H1 (cell line): ENCODE data around the gene CDH19. TPM values are rescaled to one million over a fixed set of nuclear protein-coding genes. Genes with fewer than 3 reads are reported as not detected.

Experiments
- CTCF ChIA-PET: fragments of 300-600 bp; sonication (Branson Sonifier 250); formaldehyde crosslinking; loops from one replicate; lab custom pipeline; 2021; ENCODE audit not compliant: partially characterized antibody; lab: Charles Lee
- POLR2A ChIA-PET: fragments of 300-600 bp; sonication (Branson Sonifier 250); formaldehyde crosslinking; loops from one replicate; lab custom pipeline; 2021; ENCODE audit warnings: inconsistent platforms; ENCODE audit not compliant: partially characterized antibody; lab: Charles Lee
- DNase-seq, 2 experiments: peaks; one replicate each; pipeline versions ENCODE4 v3.0.0 to v3.0.0-alpha.2; 2010 to 2022; ENCODE audit warnings: low spot score in 2 of 2, low read depth in 1 of 2, mixed read lengths in 1 of 2
- FAIRE-seq: peaks from 2 replicates; lab custom pipeline; 2011; peaks lifted over from hg19 to GRCh38; lab: Jason Lieb, UNC
- H2AFZ ChIP-seq: 2 replicates; pipeline ENCODE4 v1.8.1; 2012; ENCODE audit warnings: low read length, inconsistent platforms
- H2AK5ac ChIP-seq: 2 replicates; pipeline ENCODE4 v1.6.1; 2013; ENCODE audit warnings: low read depth, low read length
- H2BK120ac ChIP-seq: replicated peaks from 2 replicates; pipeline ENCODE3; 2013; ENCODE audit warnings: low read depth, low read length, inconsistent platforms
- H2BK12ac ChIP-seq: 2 replicates; pipeline ENCODE4 v1.6.1; 2013; ENCODE audit warnings: low read depth, low read length
- H2BK15ac ChIP-seq: 2 replicates; pipeline ENCODE4 v1.6.1; 2013; ENCODE audit warnings: low read length
- H2BK20ac ChIP-seq: 2 replicates; pipeline ENCODE4 v1.6.1; 2013; ENCODE audit warnings: low read length
- H2BK5ac ChIP-seq: 2 replicates; pipeline ENCODE4 v1.6.1; 2013; ENCODE audit warnings: low read depth, low read length
- H3K14ac ChIP-seq: 2 replicates; pipeline ENCODE4 v1.6.1; 2013; ENCODE audit warnings: inconsistent platforms; ENCODE audit not compliant: insufficient read length
- H3K18ac ChIP-seq: 2 replicates; pipeline ENCODE4 v1.6.1; 2013; ENCODE audit warnings: low read length; ENCODE audit errors: extremely low read depth
- H3K23ac ChIP-seq: 2 replicates; pipeline ENCODE4 v1.6.1; 2013; ENCODE audit warnings: inconsistent platforms; ENCODE audit not compliant: insufficient read length
- H3K23me2 ChIP-seq: 2 replicates; pipeline ENCODE4 v1.6.1; 2013; ENCODE audit warnings: low read depth, low read length
- H3K27ac ChIP-seq: 2 replicates; pipeline ENCODE4 v1.6.1; 2011; ENCODE audit warnings: low read depth, low read length, inconsistent platforms
- H3K27me3 ChIP-seq, 4 experiments: replicated peaks in 1 of 4; 1 replicate in 1 of 4; 2 replicates in 3 of 4; pipeline versions ENCODE4 v1.6.1 to v1.8.1; 2011 to 2013; ENCODE audit warnings: low read length in 3 of 4, mild to moderate bottlenecking in 3 of 4, inconsistent platforms in 2 of 4, mixed read lengths in 2 of 4, moderate library complexity in 1 of 4; ENCODE audit not compliant: control insufficient read depth in 3 of 4, insufficient read depth in 3 of 4; ENCODE audit errors: extremely low read depth in 1 of 4
- H3K36me3 ChIP-seq, 4 experiments: 2 replicates each; pipeline versions ENCODE4 v1.6.1 to v1.8.1; 2011 to 2013; ENCODE audit warnings: mild to moderate bottlenecking in 4 of 4, low read length in 3 of 4, moderate library complexity in 2 of 4, control low read depth in 1 of 4, inconsistent platforms in 1 of 4; ENCODE audit not compliant: insufficient read depth in 4 of 4, control insufficient read depth in 2 of 4
- H3K4ac ChIP-seq: replicated peaks from 2 replicates; pipeline ENCODE3; 2013; ENCODE audit warnings: low read length, low read depth, mixed read lengths, inconsistent platforms; ENCODE audit not compliant: insufficient read length
- H3K4me1 ChIP-seq, 4 experiments: replicated peaks in 1 of 4; 1 replicate in 1 of 4; 2 replicates in 3 of 4; pipeline versions ENCODE4 v1.6.1 to v1.8.1; 2011 to 2013; ENCODE audit warnings: low read length in 3 of 4, inconsistent platforms in 2 of 4, mixed read lengths in 1 of 4; ENCODE audit not compliant: insufficient read depth in 4 of 4, control insufficient read depth in 3 of 4
- H3K4me2 ChIP-seq, 2 experiments: 2 replicates each; pipeline versions ENCODE4 v1.6.1 to v1.8.1; 2011 to 2013; ENCODE audit warnings: low read depth in 2 of 2, low read length in 2 of 2, control low read depth in 1 of 2, inconsistent platforms in 1 of 2, mild to moderate bottlenecking in 1 of 2; ENCODE audit not compliant: insufficient read depth in 1 of 2
- H3K4me3 ChIP-seq, 4 experiments: fragments of 200-600, 300-600 bp in 1 of 4; sonication (generic), shearing (Covaris generic), sonication (Bioruptor Twin) in 1 of 4; 2 replicates each; pipeline versions ENCODE4 v1.5.1 to v1.8.1; 2011 to 2016; ENCODE audit warnings: low read length in 4 of 4, low read depth in 3 of 4, control low read depth in 2 of 4, inconsistent platforms in 2 of 4, mild to moderate bottlenecking in 2 of 4, mixed read lengths in 1 of 4, moderate library complexity in 1 of 4; ENCODE audit not compliant: insufficient read depth in 2 of 4; ENCODE audit errors: extremely low read depth in 1 of 4
- H3K56ac ChIP-seq: replicated peaks from 2 replicates; pipeline ENCODE3; 2013; ENCODE audit warnings: low read depth, mild to moderate bottlenecking, mixed read lengths, low read length, inconsistent platforms; ENCODE audit not compliant: insufficient read length
- H3K79me1 ChIP-seq: 2 replicates; pipeline ENCODE4 v1.6.1; 2013; ENCODE audit warnings: low read depth, low read length, control low read depth
- H3K79me2 ChIP-seq, 2 experiments: 2 replicates each; pipeline versions ENCODE4 v1.6.1 to v1.8.1; 2012 to 2013; ENCODE audit warnings: low read length in 2 of 2, mild to moderate bottlenecking in 2 of 2, inconsistent platforms in 1 of 2; ENCODE audit not compliant: insufficient read depth in 2 of 2, control insufficient read depth in 1 of 2
- H3K9ac ChIP-seq, 4 experiments: replicated peaks in 1 of 4; 1 replicate in 1 of 4; 2 replicates in 3 of 4; pipeline versions ENCODE4 v1.6.1 to v1.8.1; 2011 to 2013; ENCODE audit warnings: low read depth in 3 of 4, low read length in 3 of 4, control low read depth in 2 of 4, mild to moderate bottlenecking in 2 of 4, moderate library complexity in 2 of 4, inconsistent platforms in 1 of 4; ENCODE audit errors: extremely low read depth in 1 of 4
- H3K9me3 ChIP-seq, 2 experiments: 2 replicates each; pipeline versions ENCODE4 v1.6.1 to v1.8.1; 2012 to 2013; ENCODE audit warnings: mild to moderate bottlenecking in 2 of 2, moderate library complexity in 2 of 2, control low read depth in 1 of 2, inconsistent platforms in 1 of 2, low read depth in 1 of 2, low read length in 1 of 2, mixed read lengths in 1 of 2; ENCODE audit not compliant: insufficient read depth in 2 of 2
- H4K20me1 ChIP-seq, 2 experiments: replicated peaks in 1 of 2; 2 replicates each; pipeline versions ENCODE3 to v1.8.1; 2011 to 2013; ENCODE audit warnings: inconsistent platforms in 2 of 2, low read length in 2 of 2, mild to moderate bottlenecking in 1 of 2; ENCODE audit not compliant: insufficient read depth in 2 of 2, control insufficient read depth in 1 of 2
- H4K5ac ChIP-seq: 2 replicates; pipeline ENCODE4 v1.6.1; 2013; ENCODE audit warnings: low read length, low read depth, mixed read lengths, inconsistent platforms; ENCODE audit not compliant: insufficient read length
- H4K8ac ChIP-seq: 2 replicates; pipeline ENCODE4 v1.8.0; 2013; ENCODE audit warnings: mild to moderate bottlenecking, moderate library complexity, low read length, inconsistent platforms; ENCODE audit not compliant: insufficient read depth; ENCODE audit errors: extremely low read depth
- H4K91ac ChIP-seq: replicated peaks from 2 replicates; pipeline ENCODE3; 2013; ENCODE audit warnings: low read length, mixed read lengths, inconsistent platforms; ENCODE audit not compliant: insufficient read length
- ATF2 ChIP-seq: IDR thresholded peaks from 2 replicates; pipeline ENCODE4 v1.6.1; 2012; ENCODE audit warnings: low read length, inconsistent platforms
- BACH1 ChIP-seq: IDR thresholded peaks from 2 replicates; pipeline ENCODE4 v1.6.1; 2012; ENCODE audit warnings: low read length, improper control_type of control experiment
- BRCA1 ChIP-seq: IDR thresholded peaks from 2 replicates; pipeline ENCODE4 v1.6.1; 2012; ENCODE audit warnings: low read depth, low read length, improper control_type of control experiment
- CBX8 ChIP-seq: fragments of 300-800, 300-1000 bp; sonication (generic); IDR thresholded peaks from 2 replicates; pipeline ENCODE4 v1.7.1; 2016; ENCODE audit warnings: low read depth, low read length, borderline replicate concordance
- CHD2 ChIP-seq: IDR thresholded peaks from 2 replicates; pipeline ENCODE4 v1.6.1; 2012; ENCODE audit warnings: low read length, improper control_type of control experiment
- CREB1 ChIP-seq: IDR thresholded peaks from 2 replicates; pipeline ENCODE4 v1.6.1; 2012; ENCODE audit warnings: inconsistent platforms
- GTF2F1 ChIP-seq: IDR thresholded peaks from 2 replicates; pipeline ENCODE4 v1.6.1; 2012; ENCODE audit warnings: low read depth, low read length, improper control_type of control experiment, borderline replicate concordance
- HDAC2 ChIP-seq, 2 experiments: fragments of 300-600 bp in 1 of 2; sonication (generic) in 1 of 2; IDR thresholded peaks; 2 replicates each; pipeline ENCODE4 v1.6.1; 2011 to 2012; ENCODE audit warnings: low read depth in 2 of 2, low read length in 2 of 2, mild to moderate bottlenecking in 2 of 2, moderate library complexity in 2 of 2, borderline replicate concordance in 1 of 2, inconsistent platforms in 1 of 2
- JUN ChIP-seq: IDR thresholded peaks from 2 replicates; pipeline ENCODE4 v1.6.1; 2011; ENCODE audit warnings: low read depth, mild to moderate bottlenecking, improper control_type of control experiment, low read length
- JUND ChIP-seq: IDR thresholded peaks from 2 replicates; pipeline ENCODE4 v1.6.1; 2011; ENCODE audit warnings: mild to moderate bottlenecking, improper control_type of control experiment, low read length
- PHF8 ChIP-seq: fragments of 200-600 bp; sonication (generic); conservative IDR thresholded peaks from 2 replicates; pipeline ENCODE4 v1.7.1; 2012; ENCODE audit warnings: low read depth, mild to moderate bottlenecking, inconsistent platforms, low read length, moderate library complexity
- SP2 ChIP-seq: IDR thresholded peaks from 2 replicates; pipeline ENCODE4 v1.6.1; 2012; ENCODE audit warnings: mild to moderate bottlenecking, low read length, inconsistent platforms
- TAF1 ChIP-seq: IDR thresholded peaks from 2 replicates; pipeline ENCODE4 v1.6.1; 2011; ENCODE audit warnings: mild to moderate bottlenecking, low read depth, low read length
- TAF7 ChIP-seq: optimal IDR thresholded peaks from 2 replicates; pipeline ENCODE3; 2011; ENCODE audit warnings: low read depth, mild to moderate bottlenecking, inconsistent platforms, low read length, moderate library complexity, borderline replicate concordance
- TEAD4 ChIP-seq: IDR thresholded peaks from 2 replicates; pipeline ENCODE4 v1.6.1; 2012; ENCODE audit warnings: low read depth, low read length, inconsistent platforms, mixed read lengths
- polyA plus RNA-seq, 7 experiments: library from polyadenylated mRNA; depleted of rRNA in 3 of 7; stranded (reverse) in 5 of 7; unstranded in 2 of 7; fragments of >200 nt in 5 of 7; fragments of 200-250 nt in 2 of 7; gene quantifications; 1 replicate in 5 of 7; 2 replicates in 1 of 7; 4 replicates in 1 of 7; pipeline versions ENCODE4 v1.2.1 to v1.2.3, GENCODE V29; 2011 to 2013; ENCODE audit warnings: missing spikeins in 2 of 7, mixed read lengths in 2 of 7
- total RNA-seq: library from RNA; stranded (reverse); fragmentation: NEBNext Ultra II Directional; extraction: Animal tissue kit (Norgen Biotek cat#: 25700); gene quantifications from 2 replicates; pipeline ENCODE4 v1.2.1, GENCODE V29; 2021

Gene CDH19
- total and polyA plus RNA-seq, 2 of the 8 experiments (the other 6 are each of a cell fraction or from before 2014, with no cell fraction given) = not detected

- no peaks in the 10 kb centered on the region for H3K4me1 ChIP-seq
- no peaks in the 10 kb centered on the region for H3K27me3 ChIP-seq
- H4K8ac ChIP-seq = no peak overlapping the region
- no peak overlapping the region for H2BK5ac ChIP-seq
- no peak overlapping the region for H3K56ac ChIP-seq
- H3K79me1 ChIP-seq = no peaks in the 10 kb centered on the region
- no peak overlapping the region for H3K27ac ChIP-seq
- H3K9me3 ChIP-seq = no peaks in the 10 kb centered on the region
- no peak overlapping the region for H3K14ac ChIP-seq
- no peak overlapping the region for H2BK20ac ChIP-seq
- POLR2A ChIA-PET = no interaction called here
- no peaks in the 10 kb centered on the region for H3K36me3 ChIP-seq
- no peak overlapping the region for H3K4me2 ChIP-seq
- H4K91ac ChIP-seq = no peak overlapping the region
- no peak for FAIRE-seq
- DNase-seq = no peak
- H2AK5ac ChIP-seq = no peak overlapping the region
- H2BK120ac ChIP-seq = no peak overlapping the region
- no peak overlapping the region for H4K5ac ChIP-seq
- no peak overlapping the region for H2AFZ ChIP-seq
- H3K9ac ChIP-seq = no peak overlapping the region
- no peaks in the 10 kb centered on the region for H3K79me2 ChIP-seq
- H4K20me1 ChIP-seq = no peaks in the 10 kb centered on the region
- no peak overlapping the region for H3K23ac ChIP-seq
- no peaks in the 10 kb centered on the region; the same call in 1 of the 2 replicates for H3K23me2 ChIP-seq
- H2BK12ac ChIP-seq = no peak overlapping the region
- H3K18ac ChIP-seq = no peak overlapping the region
- no peak overlapping the region for H3K4me3 ChIP-seq
- no peak overlapping the region for H3K4ac ChIP-seq
- CTCF ChIA-PET = interaction anchor here (1.1 kb wide), 1 partner anchor 639 kb away, joined by 3 read pairs; no protein-coding TSS in a partner anchor
- H2BK15ac ChIP-seq = no peak overlapping the region
- no peak for TF ChIP-seq BRCA1
- no peak for TF ChIP-seq JUN
- TF ChIP-seq CREB1 = no peak
- TF ChIP-seq TAF7 = no peak
- no peak for TF ChIP-seq TEAD4
- TF ChIP-seq SP2 = no peak
- TF ChIP-seq JUND = no peak
- no peak for TF ChIP-seq PHF8
- TF ChIP-seq CHD2 = no peak
- no peak for TF ChIP-seq CBX8
- TF ChIP-seq GTF2F1 = no peak
- no peak for TF ChIP-seq HDAC2 (IDR thresholded peaks at IDR 0.05; ENCODE audit: borderline replicate concordance in 1 of 2, low read depth in 2 of 2, low read length in 2 of 2)
- TF ChIP-seq ATF2 = no peak
- TF ChIP-seq TAF1 = no peak
- TF ChIP-seq BACH1 = no peak
Observed at GRCh38 chr18:66564236-66564635, 39.7 kb downstream of the CDH19 start.
